ENCODE data around the gene NDFIP2.
"Not testable (repeated sequence)": the region's sequence is repeated elsewhere in the genome, so short reads cannot be mapped to it uniquely, and the experiment has no call there.

The NDFIP2 gene

GRCh38 chr13:79593121-79593520, 112.2 kb downstream of the NDFIP2 start:
- no peak for DNase-seq (ENCODE audit: low read depth in 2 of 2)

GRCh38 chr13:79593641-79594275, 112.8 kb downstream of the NDFIP2 start:
- DNase-seq (ENCODE audit: low read depth in 2 of 2): no peak

- not testable (repeated sequence) for DNase-seq (ENCODE audit: low read depth in 2 of 2)
Observed at GRCh38 chr13:79600146-79600545, 119.2 kb downstream of the NDFIP2 start.

GRCh38 chr13:79602936-79603335, 122.0 kb downstream of the NDFIP2 start:
- DNase-seq (ENCODE audit: low read depth in 2 of 2): no peak

- no peak for DNase-seq (ENCODE audit: low read depth in 2 of 2)
Observed at GRCh38 chr13:79604752-79605151, 123.8 kb downstream of the NDFIP2 start.

Data from stimulated activated CD4-positive, alpha-beta T cell treated with anti-CD3 and anti-CD28 coated beads, Interleukin-1b, Interleukin-23, amount 100 ng/mL, for 1 hour (primary cell).